Stimulated activated CD8-positive, alpha-beta memory T cell treated with anti-CD3 and anti-CD28 coated beads, Interleukin-12 subunit alpha, Interleukin-12 subunit beta, amount 100 ng/mL, for 1 hour (primary cell): ENCODE measurements around the gene SDC1.

ENCODE experiments used
- DNase-seq: peaks from one replicate; pipeline ENCODE4 v3.0.0-alpha.2; 2020; ENCODE audit warnings: low read depth

SDC1 gene

GRCh38 chr2:20183373-20183772 lies 41.6 kb downstream of the SDC1 start:
- no peak for DNase-seq

- DNase-seq: no peak
These were observed 42.5 kb downstream of the SDC1 start for GRCh38 chr2:20182241-20182931.

DNA sequence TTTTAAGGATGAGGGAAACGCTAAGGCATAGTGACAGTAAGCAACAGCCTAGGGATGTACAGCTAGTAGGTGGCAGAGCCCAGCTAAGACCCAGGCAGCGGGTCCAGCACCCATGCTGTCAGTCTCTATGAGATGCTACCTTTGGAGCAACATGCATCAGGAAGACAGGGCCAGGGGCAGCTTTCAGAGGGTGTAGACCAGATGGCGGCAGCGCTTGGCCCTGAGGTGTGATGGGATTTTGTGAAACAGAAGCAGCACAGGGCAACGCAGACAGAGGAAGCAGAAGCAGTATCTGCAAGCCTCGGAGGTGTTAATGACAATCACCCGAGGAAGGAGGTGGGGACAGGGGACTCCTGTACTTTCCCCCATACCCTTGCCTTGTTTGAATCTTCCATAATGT lies 43.2 kb downstream of the SDC1 start:
- DNase-seq: no peak

DNA sequence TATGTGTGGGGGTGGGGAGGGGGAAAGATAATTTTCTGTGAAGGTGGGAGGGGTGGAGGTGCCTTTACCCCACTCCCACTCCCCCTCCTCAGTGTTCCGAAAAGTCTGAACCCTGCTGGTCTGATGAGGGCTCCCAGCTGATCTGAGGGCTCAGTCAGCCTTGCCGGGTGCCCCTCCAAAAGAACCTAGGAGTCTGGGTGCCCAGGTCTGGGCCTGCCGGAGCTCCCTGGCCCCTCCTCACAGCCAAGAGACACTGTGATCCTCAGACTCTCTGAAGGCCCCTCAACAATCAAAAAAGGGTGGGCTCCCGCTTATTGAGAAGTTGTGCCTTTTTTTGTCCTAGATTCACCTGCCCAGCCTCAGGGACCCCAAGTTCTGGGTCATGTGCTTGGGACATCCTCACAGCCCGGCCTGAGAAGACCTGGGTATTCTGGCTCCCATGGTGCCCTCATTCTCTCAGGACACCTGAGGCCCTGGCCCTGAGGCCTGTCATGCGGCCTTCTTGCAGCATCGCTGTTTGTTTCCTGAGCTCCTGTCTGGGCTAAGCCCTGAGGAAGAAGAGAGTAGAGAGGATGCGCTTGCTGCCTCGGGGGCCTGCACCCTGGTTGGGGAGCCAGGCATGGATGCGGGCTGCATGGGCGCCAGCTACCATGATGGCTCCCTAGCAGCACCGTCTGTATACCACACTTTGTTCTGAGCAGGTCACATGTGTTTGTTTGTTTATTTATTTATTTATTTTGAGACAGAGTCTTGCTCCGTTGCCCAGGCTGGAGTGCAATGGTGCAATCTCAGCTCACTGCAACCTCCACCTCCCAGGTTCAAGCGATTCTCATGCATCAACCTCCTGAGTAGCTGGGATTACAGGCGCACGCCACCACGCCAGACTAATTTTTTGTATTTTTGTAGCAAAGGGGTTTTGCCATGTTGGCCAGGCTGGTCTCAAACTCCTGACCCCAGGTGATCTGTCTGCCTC lies 44.0 kb downstream of the SDC1 start:
- DNase-seq: no peak

- no peak for DNase-seq
These were observed 45.0 kb downstream of the SDC1 start for GRCh38 chr2:20179755-20180594.

DNA sequence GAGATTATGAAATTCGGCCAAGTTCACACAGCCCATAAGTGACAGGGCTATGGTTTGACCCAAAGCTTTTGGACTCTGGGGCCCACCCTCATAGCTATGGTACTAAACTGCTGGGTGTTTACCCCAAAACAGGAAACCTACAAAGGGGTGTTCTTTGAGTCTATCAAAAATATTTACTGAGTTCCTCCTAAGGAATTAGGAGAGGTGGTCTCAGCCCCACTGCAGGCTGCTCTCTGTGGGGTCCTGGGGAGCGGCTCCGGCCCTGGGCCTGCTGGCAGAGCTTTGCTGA lies 45.5 kb downstream of the SDC1 start:
- no peak for DNase-seq

DNA sequence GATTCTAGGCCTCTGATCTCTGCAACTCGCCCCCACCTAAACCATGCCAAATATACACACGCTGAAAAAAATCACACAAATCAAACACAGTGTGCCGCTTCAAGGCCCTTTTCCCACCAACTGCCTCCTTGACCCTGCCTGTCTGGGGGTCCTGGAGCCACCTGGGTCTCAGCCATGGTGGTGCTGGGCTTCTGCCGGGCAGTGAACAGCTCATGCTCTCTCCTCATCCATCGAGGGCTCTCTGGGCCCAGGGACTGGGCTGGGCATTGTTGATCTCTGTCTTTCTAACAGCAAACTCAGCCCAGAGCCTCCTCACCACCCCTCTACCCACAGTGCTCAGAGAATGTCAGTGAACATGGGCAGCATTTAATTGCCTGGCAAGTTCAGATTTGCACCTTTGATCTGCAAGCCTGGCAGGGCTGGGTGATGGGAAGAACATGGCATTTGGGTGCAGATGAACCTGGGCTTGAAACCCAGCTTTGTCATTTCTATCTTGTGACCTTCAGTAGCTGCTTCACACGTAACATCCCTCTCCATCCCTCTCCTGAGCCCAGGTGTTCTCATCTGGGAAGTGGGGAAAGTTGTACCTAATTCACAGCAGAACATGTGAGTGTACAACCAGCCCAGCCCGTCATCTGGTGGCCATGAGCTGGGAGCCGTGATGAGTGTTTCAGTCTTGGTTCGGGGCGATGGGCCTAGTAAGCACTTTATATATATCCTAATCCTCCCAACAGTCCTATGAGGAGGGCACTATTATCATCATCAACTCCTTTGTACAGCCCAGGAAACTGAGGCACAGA lies 46.1 kb downstream of the SDC1 start:
- DNase-seq: no peak

DNA sequence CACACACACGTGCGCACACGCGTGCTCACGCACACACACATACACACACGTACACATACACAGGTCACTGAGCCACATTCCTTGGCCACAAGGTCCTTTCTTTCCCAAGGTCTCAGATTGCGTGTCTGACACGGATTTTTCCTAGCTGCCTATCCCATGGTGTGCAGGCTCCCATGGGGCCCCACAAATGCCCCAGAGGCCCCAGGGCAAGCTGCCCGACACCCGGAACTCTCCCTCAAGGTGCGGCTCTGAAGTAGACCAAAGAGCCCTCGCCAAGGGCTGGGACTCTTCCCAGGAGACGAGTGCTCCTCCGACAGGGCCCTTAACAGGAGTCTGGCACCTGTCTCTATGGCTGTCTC lies 46.7 kb downstream of the SDC1 start:
- DNase-seq: no peak

DNA sequence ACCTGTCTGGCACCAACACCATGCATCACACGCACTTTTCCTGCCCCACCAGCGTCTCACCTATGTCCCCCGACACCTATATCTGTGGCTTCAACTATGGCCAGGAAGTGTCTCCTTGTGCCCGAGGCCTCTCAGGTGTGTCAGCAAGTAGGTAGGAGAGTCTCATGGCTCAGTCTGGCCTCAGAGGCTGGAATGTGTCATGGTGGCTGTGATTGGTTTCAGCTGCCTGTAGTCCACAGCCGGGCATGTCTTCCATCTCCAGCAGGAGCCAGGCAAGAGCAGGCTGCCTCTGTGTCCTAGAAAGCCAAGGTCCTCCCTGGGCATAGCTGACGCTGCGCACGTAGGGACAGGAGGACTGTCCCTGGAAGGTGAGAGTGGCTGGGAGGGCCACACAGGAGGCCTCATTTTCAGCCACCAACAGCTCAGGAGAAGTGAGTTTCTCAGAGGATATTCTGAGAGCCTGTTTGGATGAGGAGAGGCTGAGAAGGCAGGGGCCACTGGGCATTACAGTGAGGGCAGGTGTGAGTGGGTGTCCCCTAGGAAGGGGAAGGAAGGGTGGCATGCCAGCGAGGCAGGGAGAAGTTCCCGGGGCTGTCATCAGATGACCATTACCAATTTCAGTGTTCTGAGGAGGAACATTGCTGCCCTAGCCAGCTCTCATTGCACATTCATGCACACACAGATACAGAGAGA lies 47.2 kb downstream of the SDC1 start:
- DNase-seq: no peak

DNA sequence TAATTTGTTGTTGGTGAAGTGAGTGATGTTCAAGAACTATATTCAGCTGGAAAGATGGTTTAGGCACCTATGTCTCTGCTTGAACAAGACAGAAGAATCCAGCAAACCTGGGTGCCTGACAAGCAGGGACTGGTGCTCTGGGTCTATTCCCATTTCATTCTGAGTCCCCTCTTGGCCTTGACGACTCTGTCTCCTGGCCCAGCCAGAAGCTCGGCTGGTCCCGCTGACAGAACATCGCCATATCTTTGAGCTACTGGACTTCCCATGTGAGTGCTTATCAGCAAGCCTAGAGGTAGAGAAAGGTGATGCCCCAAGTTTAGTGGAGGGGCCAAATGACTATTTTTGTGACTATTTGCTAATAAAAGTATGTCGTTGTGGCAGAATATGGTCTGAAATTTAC lies 48.2 kb downstream of the SDC1 start:
- no peak for DNase-seq

GRCh38 chr2:20175931-20176330 lies 49.0 kb downstream of the SDC1 start:
- no peak for DNase-seq

GRCh38 chr2:20175267-20175666 lies 49.7 kb downstream of the SDC1 start:
- no peak for DNase-seq

DNA sequence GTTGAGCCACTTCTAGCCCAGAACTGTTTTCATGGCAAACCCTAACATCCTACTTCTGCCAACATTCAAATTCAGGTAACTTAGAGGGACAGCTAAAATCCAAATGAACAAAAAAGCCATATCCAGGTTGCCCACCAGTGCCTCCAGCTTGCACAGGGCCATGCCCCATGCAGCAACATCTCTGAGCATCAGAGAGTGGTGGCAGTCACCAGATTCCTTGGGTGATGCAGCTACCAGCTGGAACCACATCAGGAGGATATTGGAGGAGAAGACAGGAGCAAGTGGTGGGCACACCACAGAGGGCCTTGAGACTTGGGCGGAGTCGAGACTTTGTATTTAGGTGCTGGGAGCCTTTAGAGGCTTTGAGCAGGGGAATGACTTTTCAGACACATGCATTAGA lies 50.5 kb downstream of the SDC1 start:
- no peak for DNase-seq

GRCh38 chr2:20173496-20174402 lies 51.2 kb downstream of the SDC1 start:
- no peak for DNase-seq

DNA sequence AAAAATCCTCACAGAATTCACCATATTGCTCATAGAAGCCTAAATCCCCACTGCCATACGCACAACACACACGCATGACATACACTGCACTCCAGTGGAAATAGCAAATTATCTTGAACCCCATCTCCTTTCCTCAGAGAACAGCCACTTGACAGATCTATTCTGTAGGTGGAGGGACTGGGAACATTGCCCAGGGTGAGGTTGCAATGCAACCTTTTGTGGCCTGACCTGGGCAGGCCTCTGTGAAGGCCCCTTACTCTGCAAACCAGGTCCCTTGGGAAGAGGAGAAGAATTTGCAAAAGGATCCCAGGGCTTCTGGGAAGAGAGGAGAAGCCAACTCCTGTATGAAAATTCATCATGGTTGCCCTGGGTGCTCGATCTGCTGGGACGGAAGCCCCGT lies 51.9 kb downstream of the SDC1 start:
- DNase-seq: no peak

DNA sequence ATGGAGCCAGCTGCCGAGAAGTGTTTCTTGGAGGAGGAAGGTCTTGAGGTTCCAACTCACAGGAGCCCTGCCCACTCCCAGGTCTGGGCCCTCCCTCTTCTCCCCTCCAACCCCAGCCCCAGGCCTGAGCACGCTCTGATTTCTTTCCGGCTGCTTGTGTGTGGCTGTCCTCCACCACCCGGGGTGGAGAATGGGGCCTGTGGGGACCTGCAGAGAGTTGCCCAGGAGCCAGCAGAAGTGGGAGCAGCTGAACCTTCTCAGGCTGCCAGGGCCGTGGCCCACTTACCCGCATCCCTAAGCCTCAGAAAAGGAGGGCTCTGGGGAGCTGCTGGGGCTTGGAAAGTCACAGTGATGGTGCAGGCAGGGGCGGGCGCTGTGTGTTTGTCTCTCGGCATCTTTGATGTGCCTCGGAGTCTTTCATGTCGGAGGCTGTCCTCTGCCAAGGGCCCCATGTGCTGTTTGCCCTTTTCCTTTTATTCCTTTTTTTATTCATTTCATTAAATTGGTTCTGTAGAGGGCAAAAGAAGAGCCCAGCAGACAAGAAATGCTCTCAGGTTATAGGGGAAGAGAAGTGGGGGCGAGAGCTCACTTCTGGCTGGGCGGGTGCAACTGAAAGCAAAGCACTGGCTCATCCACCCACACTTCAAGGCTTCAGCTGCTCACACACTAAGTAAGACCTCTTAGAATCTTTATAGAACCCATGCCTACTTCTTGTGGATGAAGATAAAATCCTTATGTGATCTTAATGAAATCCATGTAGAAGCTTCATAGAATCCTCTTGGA lies 52.5 kb downstream of the SDC1 start:
- no peak for DNase-seq

DNA sequence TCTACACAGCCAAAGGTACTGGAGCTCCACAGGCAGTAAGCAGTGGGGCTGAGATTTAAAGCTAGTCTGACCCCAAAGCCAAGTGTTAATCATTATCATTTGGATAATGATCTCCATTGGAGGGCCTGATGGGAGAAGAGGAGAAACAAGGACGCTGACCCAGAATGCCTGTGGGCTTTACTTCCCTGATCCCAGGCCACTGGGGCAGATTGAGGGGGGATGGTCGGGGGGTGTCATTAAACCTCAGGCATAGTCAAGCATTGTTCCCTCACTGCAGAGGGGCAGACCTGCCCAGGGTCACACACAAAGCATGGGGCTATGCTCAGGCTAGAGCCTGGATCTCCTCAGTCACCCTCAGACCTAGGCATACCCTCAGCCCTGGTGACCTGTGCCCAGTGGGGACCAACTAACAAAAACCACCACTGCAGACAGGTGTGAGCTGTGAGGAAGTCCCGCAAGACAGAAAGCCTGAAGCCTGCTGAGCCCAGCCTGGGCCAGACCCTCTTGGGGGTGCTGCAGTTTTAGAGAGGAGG lies 53.4 kb downstream of the SDC1 start:
- no peak for DNase-seq

- no peak for DNase-seq
These were observed 54.2 kb downstream of the SDC1 start for GRCh38 chr2:20170704-20171250.
